Measurements from ENCODE around the gene SDR9C7.
"Not testable (repeated sequence)": the region's sequence is repeated elsewhere in the genome, so short reads cannot be mapped to it uniquely, and the experiment has no call there.

Gene SDR9C7

DNA sequence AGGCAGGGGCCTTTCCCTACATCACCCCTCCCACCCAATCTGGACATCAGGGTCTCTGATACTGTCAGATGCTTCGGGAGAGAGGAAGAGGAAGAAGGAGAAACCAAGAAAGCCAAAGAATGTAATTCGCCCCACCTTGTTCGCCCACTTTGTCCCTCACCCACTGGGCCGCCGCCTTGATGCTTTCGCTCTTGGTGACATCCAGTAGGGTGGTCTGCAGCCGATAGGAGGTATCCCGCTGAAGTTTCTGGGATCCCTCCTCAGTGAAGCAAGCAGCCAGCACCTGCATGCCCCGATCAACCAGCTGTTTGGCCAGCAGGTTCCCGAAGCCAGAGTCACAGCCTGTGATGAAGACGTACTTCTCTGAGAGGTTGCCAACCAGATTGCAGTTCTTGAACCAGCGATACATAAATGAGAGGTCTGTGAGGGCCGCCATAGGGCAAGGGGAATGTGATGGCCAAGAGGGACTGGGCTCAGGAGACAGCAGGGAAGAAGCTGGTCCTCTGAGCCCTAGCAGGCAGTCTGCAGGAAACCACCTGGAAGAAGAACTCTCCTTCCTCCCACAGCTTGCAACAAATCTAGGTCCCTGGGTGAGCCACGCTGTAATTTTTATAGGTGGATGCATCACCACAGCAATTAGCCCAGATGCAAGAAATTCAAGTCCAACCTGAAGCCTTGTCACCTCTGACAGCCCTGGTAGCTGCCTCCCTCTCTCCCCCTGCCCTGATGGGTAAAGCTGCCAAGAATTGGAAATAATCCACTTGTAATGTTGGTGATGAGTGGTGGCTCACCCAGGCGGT is at the start of gene SDR9C7:
TSS of gene SDR9C7 (minus strand) at position 583 of the 800 bp plus-strand sequence. CDS start at position 436, 147 bp downstream.
- no peak for DNase-seq

DNA sequence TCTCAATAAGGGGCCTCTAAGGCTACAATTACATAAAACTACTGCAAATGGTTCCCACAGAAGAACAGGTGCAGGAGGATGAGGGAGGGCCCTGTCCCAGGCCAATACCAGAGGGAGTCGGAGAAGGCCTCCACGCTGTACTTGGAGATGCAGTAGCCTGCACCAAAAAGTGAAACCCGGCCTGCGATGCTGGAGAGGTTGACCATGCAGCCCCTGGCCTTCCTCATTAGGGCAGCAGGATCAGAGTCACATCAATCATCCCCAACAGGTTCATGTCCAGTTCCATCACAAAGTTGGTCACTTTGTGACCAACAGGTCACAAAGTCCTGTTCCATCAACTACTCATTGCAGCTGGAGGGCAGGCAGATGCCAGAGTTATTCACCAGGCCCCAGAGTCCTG is 49.2 kb upstream of the SDR9C7 start:
- DNase-seq = no peak

DNA sequence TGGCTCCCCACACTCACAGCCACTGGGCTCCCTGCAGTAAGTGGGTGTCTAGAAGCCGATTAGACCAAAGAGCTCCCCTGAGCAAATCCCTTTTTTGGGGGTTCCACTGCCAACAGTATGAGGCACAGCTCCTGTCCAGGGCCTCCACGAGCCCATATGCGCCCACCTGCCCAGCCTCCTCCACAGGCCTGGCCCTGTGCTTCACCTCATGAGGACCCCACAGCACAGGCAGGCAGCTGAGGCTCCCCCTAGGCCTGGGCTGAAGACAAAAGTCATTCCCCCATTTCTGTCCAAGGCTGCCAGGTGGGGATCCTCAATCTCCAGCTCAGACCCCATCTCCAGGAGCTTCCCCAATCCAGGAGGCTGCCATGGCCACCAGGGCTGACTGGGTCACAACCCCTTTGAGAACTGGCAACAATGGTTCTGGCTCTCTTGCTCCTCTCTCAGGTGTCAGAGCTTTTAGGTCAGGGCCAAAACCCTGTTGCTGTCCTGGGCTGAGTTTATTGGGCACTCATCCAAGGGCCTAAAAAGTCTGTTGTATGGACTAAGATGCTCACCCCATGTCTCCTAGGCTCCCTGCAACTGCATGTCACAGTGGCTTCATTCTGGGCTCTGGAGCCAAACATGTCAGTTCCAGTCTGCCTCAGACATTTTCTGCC is 48.5 kb upstream of the SDR9C7 start:
- not testable (repeated sequence) for DNase-seq

DNA sequence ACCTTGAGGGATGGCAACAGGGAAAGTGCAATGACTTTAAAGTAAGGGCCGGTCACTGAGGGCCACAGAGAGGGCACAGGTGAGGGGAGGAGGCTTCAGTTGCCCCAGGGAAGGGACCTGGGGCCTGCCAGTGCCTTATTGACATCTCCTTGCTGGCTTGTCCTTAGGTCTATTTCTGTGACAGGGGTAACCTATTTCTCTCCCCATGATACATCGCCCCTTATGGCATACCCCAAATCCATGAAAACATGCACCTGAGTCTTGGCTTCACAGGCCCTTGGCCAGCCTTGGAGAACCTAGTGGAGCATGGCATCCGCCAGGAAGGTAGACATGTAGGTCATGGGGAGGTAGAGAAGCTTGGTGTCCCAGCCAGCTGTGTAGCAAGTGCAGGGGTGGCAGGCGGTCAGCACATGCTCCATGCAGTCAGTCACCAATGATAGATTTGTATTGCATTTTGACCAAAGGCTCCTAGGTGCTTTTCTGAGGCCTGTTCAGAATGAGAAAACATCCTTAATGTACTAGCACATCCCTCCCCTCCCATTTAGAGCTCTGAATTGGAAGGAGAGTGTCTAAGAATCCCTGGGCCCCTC is 46.8 kb upstream of the SDR9C7 start:
- no peak for DNase-seq

DNA sequence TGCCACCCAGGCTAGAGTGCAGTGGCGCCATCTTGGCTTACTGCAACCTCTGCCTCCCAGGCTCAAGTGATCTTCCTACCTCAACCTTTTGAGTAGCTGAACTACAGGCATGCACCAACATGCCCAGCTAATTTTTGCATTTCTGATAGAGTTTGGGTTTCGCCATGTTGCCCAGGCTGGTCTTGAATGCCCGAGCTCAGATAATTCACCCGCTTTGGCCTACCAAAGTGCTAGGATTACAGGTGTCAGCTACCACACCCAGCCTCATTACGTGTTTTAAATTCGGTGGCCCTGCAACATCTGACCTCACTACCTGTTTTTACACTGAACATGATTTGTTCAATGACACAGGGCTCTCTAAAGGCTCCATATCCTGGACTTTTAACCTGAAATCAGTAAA is 46.1 kb upstream of the SDR9C7 start:
- DNase-seq = no peak

DNA sequence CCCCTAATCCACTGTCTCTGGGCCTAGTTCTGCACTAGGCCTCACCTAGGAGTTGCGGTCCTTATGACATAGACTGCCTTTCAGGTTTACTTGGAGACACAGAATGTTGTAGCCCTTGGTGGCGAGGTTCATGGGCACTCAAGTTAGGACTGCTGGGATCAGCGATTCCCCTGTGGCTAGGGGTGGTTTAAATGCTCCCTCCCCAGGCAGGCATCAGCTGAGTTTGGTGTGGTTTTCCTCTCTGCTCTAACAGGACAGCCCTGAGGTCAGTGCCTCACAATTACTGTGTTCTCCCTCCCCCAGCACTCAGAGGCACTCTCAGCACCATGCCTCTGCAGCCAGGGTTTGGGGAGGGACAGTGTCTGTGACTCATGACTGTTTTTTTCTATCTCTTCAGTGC is 45.4 kb upstream of the SDR9C7 start:
- no peak for DNase-seq

DNA sequence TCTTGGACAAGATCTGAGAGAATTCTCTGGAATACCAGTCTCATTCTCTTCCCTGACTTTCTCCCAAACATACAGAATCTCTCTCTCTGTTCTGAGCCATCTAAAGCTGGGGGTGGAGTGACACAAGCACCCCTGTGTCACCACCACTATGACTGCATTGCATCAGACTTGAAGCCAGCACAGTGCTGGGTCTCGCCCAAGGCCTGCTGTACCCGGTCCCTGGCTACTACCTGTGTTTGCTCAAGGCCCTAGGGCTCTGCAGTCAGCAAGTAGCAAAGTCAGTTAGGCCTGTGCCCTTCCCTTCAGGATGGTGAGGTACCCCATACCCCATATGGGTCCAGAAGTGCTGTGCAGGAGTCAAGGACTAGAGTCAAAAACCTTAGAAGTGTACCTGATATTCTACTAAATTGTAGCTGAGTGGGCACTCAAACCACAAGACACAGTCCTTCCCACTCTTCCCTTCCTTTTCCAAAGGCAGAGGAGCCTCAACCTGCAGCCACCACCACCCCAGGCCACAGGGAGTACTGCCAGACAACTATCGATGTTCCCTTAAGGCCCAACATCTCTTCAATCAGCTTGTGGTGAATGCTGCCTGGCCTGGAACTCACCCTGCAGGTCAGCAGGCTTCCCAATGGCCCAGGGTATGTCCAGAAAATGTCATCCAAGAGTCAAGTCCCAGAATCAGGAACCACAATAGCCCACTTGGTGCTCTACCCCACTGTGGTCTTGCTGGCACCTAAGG is 44.4 kb upstream of the SDR9C7 start:
- DNase-seq = no peak

DNA sequence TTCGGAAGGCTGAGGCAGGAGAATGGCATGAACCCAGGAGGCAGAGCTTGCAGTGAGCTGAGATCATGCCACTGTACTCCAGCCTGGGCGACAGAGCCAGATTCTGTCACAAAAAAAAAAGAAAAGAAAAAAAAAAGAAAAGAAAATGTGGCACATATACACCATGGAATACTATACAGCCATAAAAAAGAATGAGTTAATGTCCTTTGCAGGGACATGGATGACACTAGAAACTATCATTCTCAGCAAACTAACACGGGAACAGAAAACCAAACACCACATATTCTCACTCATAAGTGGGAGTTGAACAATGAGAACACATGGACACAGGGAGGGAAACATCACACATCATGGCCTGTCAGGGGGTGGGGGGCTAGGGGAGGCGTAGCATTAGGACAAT is 43.2 kb upstream of the SDR9C7 start:
- DNase-seq = not testable (repeated sequence)

DNA sequence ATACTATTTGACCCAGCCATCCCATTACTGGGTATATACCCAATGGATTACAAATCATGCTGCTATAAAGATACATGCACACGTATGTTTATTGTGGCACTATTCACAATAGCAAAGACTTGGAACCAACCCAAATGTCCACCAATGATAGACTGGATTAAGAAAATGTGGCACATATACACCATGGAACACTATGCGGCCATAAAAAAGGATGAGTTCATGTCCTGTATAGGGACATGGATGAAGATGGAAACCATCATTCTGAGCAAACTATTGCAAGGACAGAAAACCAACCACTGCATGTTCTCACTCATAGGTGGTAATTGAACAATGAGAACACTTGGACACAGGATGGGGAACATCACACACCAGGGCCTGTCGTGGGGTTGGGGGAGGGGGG is 40.0 kb upstream of the SDR9C7 start:
- not testable (repeated sequence) for DNase-seq

DNA sequence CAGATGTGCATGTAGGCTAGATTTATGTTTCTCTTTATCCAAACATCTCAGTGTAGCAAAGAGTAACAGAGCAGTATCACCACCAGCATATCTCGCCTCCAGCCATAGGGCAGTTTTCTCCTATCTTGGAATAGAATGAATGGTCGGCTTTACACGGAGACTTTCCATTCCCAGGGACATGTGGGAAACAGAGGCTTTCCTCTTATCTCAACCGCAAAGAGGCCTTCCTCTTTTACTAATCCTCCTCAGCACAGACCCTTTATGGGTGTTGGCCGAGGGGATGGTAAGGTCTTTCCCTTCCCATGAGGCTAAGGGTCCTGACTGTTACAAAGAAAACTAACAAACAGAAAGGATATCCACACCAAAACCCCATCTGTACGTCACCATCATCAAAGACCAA is 34.7 kb upstream of the SDR9C7 start:
- DNase-seq = not testable (repeated sequence)

DNA sequence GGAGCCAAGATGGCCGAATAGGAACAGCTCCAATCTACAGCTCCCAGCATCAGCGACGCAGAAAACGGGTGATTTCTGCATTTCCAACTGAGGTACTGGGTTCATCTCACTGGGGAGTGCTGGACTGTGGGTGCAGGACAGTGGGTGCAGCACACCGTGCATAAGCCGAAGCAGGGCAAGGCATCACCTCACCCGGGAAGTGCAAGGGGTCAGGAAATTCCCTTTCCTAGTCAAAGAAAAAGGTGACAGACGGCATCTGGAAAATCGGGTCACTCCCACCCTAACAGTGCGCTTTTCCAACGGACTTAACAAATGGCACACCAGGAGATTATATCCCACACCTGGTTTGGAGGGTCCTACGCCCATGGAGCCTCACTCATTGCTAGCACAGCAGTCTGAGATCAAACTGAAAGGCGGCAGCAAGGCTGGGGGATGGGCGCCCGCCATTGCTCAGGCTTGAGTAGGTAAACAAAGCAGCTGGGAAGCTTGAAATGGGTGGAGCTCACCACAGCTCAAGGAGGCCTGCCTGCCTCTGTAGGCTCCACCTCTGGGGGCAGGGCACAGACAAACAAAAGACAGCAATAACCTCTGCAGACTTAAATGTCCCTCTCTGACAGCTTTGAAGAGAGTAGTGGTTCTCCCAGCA is 31.9 kb upstream of the SDR9C7 start:
- DNase-seq = not testable (repeated sequence)

DNA sequence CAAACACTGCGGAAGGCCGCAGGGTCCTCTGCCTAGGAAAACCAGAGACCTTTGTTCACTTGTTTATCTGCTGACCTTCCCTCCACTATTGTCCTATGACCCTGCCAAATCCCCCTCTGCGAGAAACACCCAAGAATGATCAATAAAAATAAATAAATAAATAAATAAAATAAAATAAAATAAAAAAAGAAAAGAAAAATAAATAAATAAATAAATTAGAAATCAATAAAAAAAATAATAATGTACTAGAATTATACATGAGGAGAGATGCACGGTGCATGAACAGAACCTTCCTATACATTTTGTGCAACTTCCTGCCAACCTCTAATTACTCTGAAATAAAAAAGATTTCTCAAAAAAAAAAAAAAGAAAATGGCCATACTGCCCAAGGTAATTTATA is 30.9 kb upstream of the SDR9C7 start:
- not testable (repeated sequence) for DNase-seq

DNA sequence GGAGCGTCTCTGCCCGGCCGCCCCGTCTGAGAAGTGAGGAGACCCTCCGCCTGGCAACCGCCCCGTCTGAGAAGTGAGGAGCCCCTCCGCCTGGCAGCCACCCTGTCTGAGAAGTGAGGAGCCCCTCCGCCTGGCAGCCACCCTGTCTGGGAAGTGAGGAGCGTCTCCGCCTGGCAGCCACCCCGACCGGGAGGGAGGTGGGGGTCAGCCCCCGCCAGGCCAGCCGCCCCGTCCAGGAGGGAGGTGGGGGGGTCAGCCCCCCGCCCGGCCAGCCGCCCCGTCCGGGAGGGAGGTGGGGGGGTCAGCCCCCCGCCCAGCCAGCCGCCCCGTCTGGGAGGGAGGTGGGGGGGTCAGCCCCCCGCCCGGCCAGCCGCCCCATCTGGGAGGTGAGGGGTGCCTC is 29.3 kb upstream of the SDR9C7 start:
- DNase-seq = not testable (repeated sequence)

DNA sequence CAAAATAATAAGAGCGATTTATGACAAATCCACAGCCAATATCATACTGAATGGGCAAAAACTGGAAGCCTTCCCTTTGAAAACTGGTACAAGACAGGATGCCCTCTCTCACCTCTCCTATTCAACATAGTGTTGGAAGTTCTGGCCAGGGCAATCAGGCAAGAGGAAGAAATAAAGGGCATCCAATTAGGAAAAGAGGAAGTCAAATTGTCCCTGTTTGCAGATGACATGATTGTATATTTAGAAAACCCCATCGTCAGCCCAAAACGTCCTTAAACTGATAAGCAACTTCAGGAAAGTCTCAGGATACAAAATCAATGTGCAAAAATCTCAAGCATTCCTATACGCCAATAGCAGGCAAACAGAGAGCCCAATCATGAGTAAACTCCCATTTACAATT is 28.0 kb upstream of the SDR9C7 start:
- not testable (repeated sequence) for DNase-seq

DNA sequence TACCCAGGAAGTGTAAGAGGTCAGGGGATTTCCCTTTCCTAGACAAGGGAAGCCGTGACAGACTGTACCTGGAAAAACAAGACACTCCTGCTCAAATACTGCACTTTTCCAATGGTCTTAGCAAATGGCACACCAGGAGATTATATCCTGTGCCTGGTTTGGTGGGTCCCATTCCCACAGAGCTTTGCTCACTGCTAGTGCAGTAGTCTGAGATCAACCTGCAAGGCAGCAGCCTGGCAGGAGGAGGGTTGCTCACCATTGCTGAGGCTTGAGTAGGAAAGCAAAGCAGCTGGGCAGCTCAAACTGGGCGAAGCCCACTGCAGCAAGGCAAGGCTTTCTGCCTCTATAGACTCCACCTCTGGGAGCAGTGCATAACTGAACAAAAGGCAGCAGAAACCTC is 24.2 kb upstream of the SDR9C7 start:
- no peak for DNase-seq

DNA sequence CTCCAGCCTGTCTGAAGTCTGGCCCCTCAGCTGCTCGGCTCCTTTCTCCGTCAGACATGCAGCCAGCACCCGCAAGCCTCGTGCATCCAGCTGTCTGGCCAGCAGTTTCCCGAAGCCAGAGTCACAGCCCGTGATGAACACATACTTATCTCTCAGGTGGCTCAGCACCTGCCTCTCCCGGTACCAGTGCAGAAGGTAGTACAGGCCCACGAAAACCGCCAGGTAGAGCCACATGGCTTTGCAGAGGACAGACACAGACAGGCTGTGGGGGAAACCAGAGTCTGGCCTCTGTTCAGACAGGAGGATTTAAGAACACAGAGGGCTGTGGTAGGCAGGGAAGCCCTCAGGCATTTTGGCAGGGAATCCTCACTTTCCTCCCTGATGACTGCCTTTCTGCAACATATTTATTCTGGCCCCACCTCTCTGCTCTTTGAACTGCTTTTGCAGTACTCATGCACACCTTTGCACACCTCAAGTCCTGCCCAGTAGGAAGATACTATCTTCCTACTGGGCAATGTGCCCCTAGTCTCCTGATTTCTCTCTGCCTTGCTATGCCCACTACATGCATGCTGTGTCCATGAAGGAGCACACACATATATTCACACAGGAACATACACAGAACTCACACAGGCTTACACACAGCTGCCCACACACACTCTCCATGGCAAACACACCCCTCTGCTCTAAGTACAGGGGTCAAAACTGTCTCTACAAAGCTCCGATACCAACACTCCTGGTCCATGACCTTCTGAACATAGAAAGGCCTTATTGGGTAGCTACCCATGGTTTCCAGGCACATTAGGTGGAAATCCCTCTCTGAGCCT is 23.2 kb upstream of the SDR9C7 start, which contains the start of gene RDH16:
TSS of gene RDH16 (minus strand) at position 380 of the 824 bp plus-strand sequence. CDS start at position 234, 146 bp downstream.
- DNase-seq = no peak

DNA sequence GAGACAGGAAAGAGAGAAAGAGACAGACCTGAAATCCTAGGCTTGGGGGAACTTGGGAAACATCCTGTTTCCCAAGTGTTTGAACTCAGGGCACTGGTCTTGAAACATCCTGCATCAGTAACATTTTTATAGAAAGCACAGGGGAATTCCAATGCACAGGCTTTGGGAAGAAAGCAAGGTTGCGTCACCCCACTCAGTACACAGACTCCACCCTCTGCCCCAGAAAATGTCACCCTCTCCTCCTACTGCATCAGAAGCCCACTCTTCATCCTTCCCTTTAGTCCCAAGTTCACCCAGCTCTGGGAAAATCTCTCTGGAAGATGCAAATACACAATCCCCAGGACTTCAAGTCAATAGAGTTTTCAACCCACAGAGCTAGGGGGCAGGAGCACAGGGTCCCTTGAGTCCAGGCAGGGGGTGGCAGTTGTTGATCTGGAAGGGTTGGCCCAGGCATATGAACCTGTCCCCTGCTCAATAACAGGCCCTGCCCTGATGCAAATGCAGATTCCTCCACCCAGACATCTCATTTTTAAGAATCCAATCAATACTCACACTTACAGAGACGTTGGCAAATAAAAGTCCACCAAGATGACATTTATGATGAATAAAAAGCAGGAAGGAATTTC is 21.5 kb upstream of the SDR9C7 start:
- no peak for DNase-seq

DNA sequence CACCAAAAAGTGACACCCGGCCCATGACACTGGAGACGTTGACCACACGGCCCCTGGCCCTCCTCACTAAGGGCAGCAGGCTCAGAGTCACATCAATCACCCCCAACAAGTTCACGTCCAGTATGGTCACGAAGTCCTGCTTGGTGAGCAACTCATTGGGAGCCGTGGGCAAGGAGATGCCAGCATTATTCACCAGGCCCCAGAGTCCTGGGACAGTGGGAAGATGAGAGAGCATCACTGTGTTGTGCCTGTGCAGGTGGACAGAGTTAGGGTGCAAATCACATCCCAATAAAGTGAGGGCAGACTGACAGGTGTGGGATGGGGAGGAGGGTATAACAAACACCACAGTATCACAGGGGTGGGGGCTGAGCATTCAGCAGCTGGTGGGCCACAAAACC is 20.7 kb upstream of the SDR9C7 start:
- no peak for DNase-seq

DNA sequence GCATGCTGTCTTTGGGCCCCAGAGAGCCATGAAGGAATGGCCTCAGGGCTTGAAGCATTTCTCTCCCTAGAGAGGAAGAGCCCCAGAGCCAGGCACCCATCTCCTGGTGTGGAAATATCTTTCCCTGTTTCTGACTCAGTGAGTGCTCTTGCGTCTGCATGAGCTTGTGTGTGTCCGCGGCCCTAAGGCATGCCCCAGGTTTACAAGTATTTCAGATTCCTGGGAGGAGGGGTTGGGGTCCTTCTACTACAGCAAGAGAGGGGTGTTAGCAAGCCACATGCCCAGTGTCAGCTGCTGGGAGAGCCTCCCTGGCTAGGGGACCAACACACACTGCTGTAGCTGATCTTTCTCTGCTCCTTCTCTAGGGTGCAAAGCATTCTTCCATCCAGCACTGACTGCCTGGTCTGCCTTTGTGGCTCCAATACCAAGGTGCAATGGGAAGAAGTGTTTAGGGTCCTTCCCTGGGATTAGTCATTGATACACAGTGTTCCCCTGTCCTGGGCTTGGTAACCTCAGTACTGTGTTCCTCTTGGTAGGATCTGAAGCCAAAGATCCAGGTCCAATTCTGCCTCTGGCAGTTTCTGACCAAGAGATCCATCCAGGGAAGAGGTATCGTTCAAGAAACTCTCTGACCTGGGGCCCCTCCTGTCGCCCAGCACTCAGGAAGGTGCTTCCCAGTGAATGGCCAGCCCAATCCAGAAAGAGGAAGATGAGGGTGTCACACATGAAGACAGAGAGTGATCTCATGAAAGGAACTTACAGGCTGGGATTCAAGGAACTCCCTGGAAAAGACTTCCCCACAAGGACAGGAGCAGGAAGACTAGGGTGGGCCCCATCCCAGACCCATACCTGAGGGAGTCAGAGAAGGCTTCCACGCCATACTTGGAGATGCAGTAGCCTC is 20.1 kb upstream of the SDR9C7 start:
- no peak for DNase-seq

DNA sequence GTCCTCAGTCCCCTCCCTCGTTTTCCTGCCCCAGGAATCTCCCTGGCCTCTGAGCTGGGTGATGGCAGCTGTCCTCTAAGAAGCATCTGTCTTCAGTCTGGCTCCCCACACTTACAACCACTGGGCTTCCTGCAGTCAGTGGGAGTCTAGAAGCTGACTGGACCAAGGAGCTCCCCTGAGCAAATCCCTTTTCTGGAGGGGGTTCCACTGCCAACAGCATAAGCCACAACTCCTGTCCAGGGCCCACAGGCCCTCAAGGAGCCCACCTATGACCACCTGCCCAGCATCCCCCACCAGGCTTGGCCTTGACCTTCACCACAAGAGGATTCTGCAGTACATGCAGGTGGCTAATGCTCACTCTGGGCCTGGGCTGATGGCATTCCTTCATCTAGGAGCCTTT is 19.1 kb upstream of the SDR9C7 start:
- no peak for DNase-seq
